ENCODE measurements around the gene ERFE. TPM values are rescaled to one million over a fixed set of nuclear protein-coding genes. Genes with fewer than 3 reads are reported as not detected.

ERFE gene
- total RNA-seq, result under 1 TPM in 1 of 4 donors, not detected in 3; 0.85 TPM

- TF ChIP-seq CTCF (IDR thresholded peaks at IDR 0.05; ENCODE audit: low read depth), result no peak
Observed at GRCh38 chr2:238158509-238159070, at the start of gene ERFE. ERFE (plus strand) TSS chr2:238158970; CDS start chr2:238159008, 38 bp downstream.

- no peak for TF ChIP-seq CTCF (IDR thresholded peaks at IDR 0.05; ENCODE audit: low read depth)
Observed at GRCh38 chr2:238113611-238114010, 45.2 kb upstream of the ERFE start.

GRCh38 chr2:238114331-238114841 lies 44.4 kb upstream of the ERFE start:
- no peak for TF ChIP-seq CTCF (IDR thresholded peaks at IDR 0.05; ENCODE audit: low read depth)

GRCh38 chr2:238114851-238115660 lies 43.7 kb upstream of the ERFE start:
- TF ChIP-seq CTCF (IDR thresholded peaks at IDR 0.05; ENCODE audit: low read depth), result no peak

- TF ChIP-seq CTCF (IDR thresholded peaks at IDR 0.05; ENCODE audit: low read depth), result no peak
Observed at GRCh38 chr2:238116298-238117198, 42.2 kb upstream of the ERFE start.

GRCh38 chr2:238117199-238118154 lies 41.3 kb upstream of the ERFE start:
- no peak for TF ChIP-seq CTCF (IDR thresholded peaks at IDR 0.05; ENCODE audit: low read depth)

All from subcutaneous adipose tissue (tissue), 4 donors.